Measurements from ENCODE around the gene HDAC1. TPM values are rescaled to one million over a fixed set of nuclear protein-coding genes. Genes with fewer than 3 reads are reported as not detected.

HDAC1 gene
- total and polyA plus RNA-seq, 2 of the 4 experiments (the other 2 are of a cell fraction) = 95.5 to 139 TPM

- no peak for TF ChIP-seq USF2 (IDR thresholded peaks at IDR 0.05; ENCODE audit: low read depth, low read length)
Measured at GRCh38 chr1:32273391-32274208, 18.3 kb upstream of the HDAC1 start (continued).

- Histone ChIP-seq H2AK5ac (ENCODE audit: low read depth, low read length) (peak overlapping the region; percentile 16; the same call in 1 of the 2 replicates), H3K36me3 (ENCODE audit: control insufficient read depth, insufficient read depth, low read length) (no peaks in the 10 kb centered on the region), H3K18ac (ENCODE audit: low read depth, low read length) (no peak overlapping the region), H3K79me1 (ENCODE audit: low read depth in 1 of 2, low read length in 2 of 2) (no peaks in the 10 kb centered on the region), H3K4ac (ENCODE audit: low read depth, low read length) (no peak overlapping the region), H3K23ac (ENCODE audit: low read depth, low read length) (no peak overlapping the region), H2BK15ac (ENCODE audit: low read depth, low read length) (no peak overlapping the region), H4K20me1 (ENCODE audit: insufficient read depth, low read length) (no peaks in the 10 kb centered on the region), H3K14ac (replicated peaks; ENCODE audit: low read depth, low read length) (no peak overlapping the region), H3K4me2 (ENCODE audit: low read depth, low read length) (no peak overlapping the region), H3K9me3 (ENCODE audit: control insufficient read depth, insufficient read depth, low read length) (no peaks in the 10 kb centered on the region), H3K4me3 (ENCODE audit: insufficient read depth, low read depth, low read length) (no peak overlapping the region), H2BK120ac (ENCODE audit: low read depth, low read length) (no peak overlapping the region), H3K27ac (ENCODE audit: insufficient read depth, low read length) (no peak overlapping the region), H4K5ac (ENCODE audit: low read depth, low read length) (no peak overlapping the region), H3K56ac (ENCODE audit: extremely low read depth, insufficient read depth, low read length) (no peak overlapping the region), H3K27me3 (ENCODE audit: control insufficient read depth, insufficient read depth, low read length) (peaks cover 18% of the 10 kb centered on the region), H3K9me1 (ENCODE audit: insufficient read depth, low read length) (0 out of 2 replicates have a peak, but pooled peaks cover 7% of the 10 kb centered on the region), H4K8ac (ENCODE audit: low read depth in 2 of 2, low read length in 2 of 2) (no peak overlapping the region), H2AFZ (replicated peaks; ENCODE audit: low read length, poor library complexity) (peak overlapping the region; percentile 32), H2AK9ac (replicated peaks; ENCODE audit: low read depth, low read length, poor library complexity) (peak overlapping the region; percentile 42), H4K91ac (ENCODE audit: insufficient read depth, low read depth, low read length) (no peak overlapping the region; the same call in 1 of the 2 replicates), H3K4me1 (ENCODE audit: control insufficient read depth, insufficient read depth, low read length) (peaks cover 9% of the 10 kb centered on the region; the same call in 1 of the 2 replicates), H2BK20ac (ENCODE audit: low read depth, low read length) (no peak overlapping the region), H2BK5ac (ENCODE audit: low read depth, low read length, poor library complexity, severe bottlenecking) (no peak overlapping the region), H3K9ac (ENCODE audit: low read depth, low read length) (no peak overlapping the region)
- no TSS peak for BruUV-seq (replicated peaks)
- no peak for ATAC-seq (ENCODE audit: low read depth)
- DNase-seq = no peak
- no peak for TF ChIP-seq MAFK (IDR thresholded peaks at IDR 0.05; ENCODE audit: low read depth, low read length)
- TF ChIP-seq MXI1 (IDR thresholded peaks at IDR 0.05; ENCODE audit: borderline replicate concordance, low read depth, low read length) = no peak
- TF ChIP-seq POLR2A (IDR thresholded peaks at IDR 0.05; ENCODE audit: low read depth, low read length) = no peak
- no peak for TF ChIP-seq USF2 (IDR thresholded peaks at IDR 0.05; ENCODE audit: low read depth, low read length)
- no peak for TF ChIP-seq ELK1 (IDR thresholded peaks at IDR 0.05; ENCODE audit: borderline replicate concordance, low read depth, low read length)
- no peak for TF ChIP-seq CEBPB (IDR thresholded peaks at IDR 0.05; ENCODE audit: low read depth, low read length)
- dilution Hi-C loops (cut with HindIII; ENCODE audit: low sequenced_read_pairs, unreplicated experiment) = no loop called here
- CTCF ChIA-PET = no interaction called here
- WGBS, 2 experiments (ENCODE audit: extremely low coverage in 2 of 2, insufficient read length in 1 of 2) = 58% methylated on average over 9 of the region's 31 CpGs; no CpG with 5 or more reads in 1 of the 2 experiments
- in situ Hi-C loops (cut with MboI; ENCODE audit: low sequenced_read_pairs) = no loop called here
- POLR2A ChIA-PET (ENCODE audit: unreplicated experiment) = no interaction called here
- intact Hi-C loops (cut with micrococcal nuclease) = no loop called here
Measured at GRCh38 chr1:32274646-32275340, 17.1 kb upstream of the HDAC1 start.

All from IMR-90 (cell line).